ENCODE data around the gene PKNOX2. TPM values are rescaled to one million over a fixed set of nuclear protein-coding genes. Genes with fewer than 3 reads are reported as not detected.

Gene PKNOX2
- total RNA-seq, 2 experiments from 2014 or later, result not detected

DNA sequence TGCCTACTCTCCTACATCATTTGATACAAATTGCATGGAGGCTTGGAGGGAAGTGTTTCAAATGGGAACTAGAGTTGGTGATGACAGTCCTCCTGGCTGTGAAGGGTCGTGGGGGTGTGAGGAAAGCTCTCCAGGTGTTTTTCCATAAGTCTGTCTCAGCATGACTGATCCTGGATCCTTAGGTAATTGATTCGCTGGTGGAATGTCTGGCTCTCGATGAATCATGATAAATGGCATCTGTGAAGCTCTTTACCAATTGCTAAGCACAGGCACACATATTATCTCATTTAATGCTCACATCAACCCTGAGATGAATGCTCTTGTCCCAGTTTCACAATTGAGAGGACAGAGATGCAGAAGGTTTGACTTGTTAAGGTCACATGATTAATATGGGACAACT is 107.5 kb downstream of the PKNOX2 start:
- Histone ChIP-seq H4K20me1 (ENCODE audit: insufficient read depth, low read length) (no peaks in the 10 kb centered on the region), H2AFZ (ENCODE audit: low read length) (no peak overlapping the region), H3K4me1 (ENCODE audit: insufficient read depth, low read length, poor library complexity, severe bottlenecking) (no peaks in the 10 kb centered on the region), H3K4me2 (ENCODE audit: low read length) (no peak overlapping the region), H3K4me3 (ENCODE audit: low read depth, low read length, poor library complexity, severe bottlenecking) (no peak overlapping the region), H3K9me3 (ENCODE audit: low read length) (no peaks in the 10 kb centered on the region), H3K27ac (ENCODE audit: low read depth, low read length, poor library complexity, severe bottlenecking) (no peak overlapping the region), H3K36me3 (ENCODE audit: insufficient read depth, low read length) (no peaks in the 10 kb centered on the region), H3K79me2 (ENCODE audit: insufficient read depth, low read depth, low read length) (no peaks in the 10 kb centered on the region), H3K9me2 (ENCODE audit: insufficient read depth, low read length) (no peaks in the 10 kb centered on the region)
- intact Hi-C loops (cut with micrococcal nuclease; ENCODE audit: unreplicated experiment), result no loop called here
- ChIA-PET CTCF (ENCODE audit: unreplicated experiment) (no interaction called here), POLR2A (no interaction called here)
- TF ChIP-seq EZH2phosphoT487 (IDR thresholded peaks at IDR 0.05; ENCODE audit: borderline replicate concordance, low read depth, low read length), result no peak
- TF ChIP-seq, protein P1, sequence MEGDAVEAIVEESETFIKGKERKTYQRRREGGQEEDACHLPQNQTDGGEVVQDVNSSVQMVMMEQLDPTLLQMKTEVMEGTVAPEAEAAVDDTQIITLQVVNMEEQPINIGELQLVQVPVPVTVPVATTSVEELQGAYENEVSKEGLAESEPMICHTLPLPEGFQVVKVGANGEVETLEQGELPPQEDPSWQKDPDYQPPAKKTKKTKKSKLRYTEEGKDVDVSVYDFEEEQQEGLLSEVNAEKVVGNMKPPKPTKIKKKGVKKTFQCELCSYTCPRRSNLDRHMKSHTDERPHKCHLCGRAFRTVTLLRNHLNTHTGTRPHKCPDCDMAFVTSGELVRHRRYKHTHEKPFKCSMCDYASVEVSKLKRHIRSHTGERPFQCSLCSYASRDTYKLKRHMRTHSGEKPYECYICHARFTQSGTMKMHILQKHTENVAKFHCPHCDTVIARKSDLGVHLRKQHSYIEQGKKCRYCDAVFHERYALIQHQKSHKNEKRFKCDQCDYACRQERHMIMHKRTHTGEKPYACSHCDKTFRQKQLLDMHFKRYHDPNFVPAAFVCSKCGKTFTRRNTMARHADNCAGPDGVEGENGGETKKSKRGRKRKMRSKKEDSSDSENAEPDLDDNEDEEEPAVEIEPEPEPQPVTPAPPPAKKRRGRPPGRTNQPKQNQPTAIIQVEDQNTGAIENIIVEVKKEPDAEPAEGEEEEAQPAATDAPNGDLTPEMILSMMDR (conservative IDR thresholded peaks at IDR 0.05; ENCODE audit: low read length), result no peak
- BruUV-seq (replicated peaks), result no TSS peak
- no peak for DNase-seq (ENCODE audit: low spot score)

DNA sequence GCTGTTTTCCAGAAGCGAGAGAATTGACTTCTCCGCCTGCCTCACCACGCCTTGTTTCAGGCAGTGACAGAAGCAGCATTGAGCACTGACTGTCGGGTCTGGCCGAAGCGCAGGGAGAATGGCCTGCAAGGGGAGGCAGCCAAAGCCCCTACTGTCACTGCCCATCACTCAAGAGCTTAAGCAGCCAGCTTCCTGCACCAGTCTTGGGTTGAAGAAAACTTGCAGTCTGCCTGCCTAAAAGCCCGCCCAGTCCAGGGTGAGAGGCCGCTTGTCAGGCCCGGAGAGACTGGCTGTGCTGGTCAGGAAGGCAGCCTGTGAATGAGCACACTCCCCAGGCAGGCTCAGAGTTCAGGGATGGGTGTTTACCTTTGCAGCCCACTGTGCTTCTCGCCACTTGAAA is 108.3 kb downstream of the PKNOX2 start:
- no TSS peak for BruUV-seq (replicated peaks)
- H3K79me2 ChIP-seq (ENCODE audit: insufficient read depth, low read depth, low read length), result no peaks in the 10 kb centered on the region
- H3K9me3 ChIP-seq (ENCODE audit: low read length), result no peaks in the 10 kb centered on the region
- intact Hi-C loops (cut with micrococcal nuclease; ENCODE audit: unreplicated experiment), result no loop called here
- ChIA-PET CTCF (ENCODE audit: unreplicated experiment) (no interaction called here), POLR2A (no interaction called here)
- H3K4me3 ChIP-seq (ENCODE audit: low read depth, low read length, poor library complexity, severe bottlenecking), result no peak overlapping the region
- no peaks in the 10 kb centered on the region for H3K9me2 ChIP-seq (ENCODE audit: insufficient read depth, low read length)
- no peaks in the 10 kb centered on the region for H3K36me3 ChIP-seq (ENCODE audit: insufficient read depth, low read length)
- no peaks in the 10 kb centered on the region for H3K4me1 ChIP-seq (ENCODE audit: insufficient read depth, low read length, poor library complexity, severe bottlenecking)
- no peaks in the 10 kb centered on the region for H4K20me1 ChIP-seq (ENCODE audit: insufficient read depth, low read length)
- no peak overlapping the region for H3K27ac ChIP-seq (ENCODE audit: low read depth, low read length, poor library complexity, severe bottlenecking)
- no peak overlapping the region for H2AFZ ChIP-seq (ENCODE audit: low read length)
- TF ChIP-seq EZH2phosphoT487 (IDR thresholded peaks at IDR 0.05; ENCODE audit: borderline replicate concordance, low read depth, low read length), result no peak
- DNase-seq (ENCODE audit: low spot score), result no peak
- H3K4me2 ChIP-seq (ENCODE audit: low read length), result no peak overlapping the region

DNA sequence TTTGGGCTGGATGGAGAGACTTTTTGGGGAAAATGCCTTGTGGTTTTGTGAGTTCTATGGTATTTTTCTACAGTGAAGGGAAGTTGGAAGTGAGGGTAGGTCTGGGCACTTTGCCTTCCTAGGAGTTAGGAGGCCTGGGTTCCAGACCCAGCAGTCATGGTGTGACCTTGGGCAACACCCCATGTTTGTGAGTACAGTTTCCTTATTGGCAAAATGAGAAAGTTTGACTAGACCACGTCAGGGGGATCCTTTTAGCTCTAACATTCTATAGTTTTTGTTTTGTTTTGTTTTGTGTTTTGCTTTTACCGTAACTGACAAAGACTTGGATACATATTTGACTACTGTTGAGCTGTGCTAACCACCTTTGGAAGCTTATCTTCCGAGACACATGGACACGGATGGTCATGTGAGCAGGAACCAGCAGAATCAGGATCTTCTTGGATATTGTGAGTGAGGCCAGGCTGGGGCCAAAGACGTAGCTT is 109.0 kb downstream of the PKNOX2 start:
- no peak for TF ChIP-seq EZH2phosphoT487 (IDR thresholded peaks at IDR 0.05; ENCODE audit: borderline replicate concordance, low read depth, low read length)
- TF ChIP-seq, protein P1 (conservative IDR thresholded peaks at IDR 0.05; ENCODE audit: low read length), result no peak
- Histone ChIP-seq H3K9me3 (ENCODE audit: low read length) (no peaks in the 10 kb centered on the region), H3K79me2 (ENCODE audit: insufficient read depth, low read depth, low read length) (no peaks in the 10 kb centered on the region)

More for the DNA sequence above, 109.0 kb downstream of the PKNOX2 start:
- BruUV-seq (replicated peaks), result no TSS peak
- DNase-seq (ENCODE audit: low spot score), result no peak
- Histone ChIP-seq H3K9me2 (ENCODE audit: insufficient read depth, low read length) (no peaks in the 10 kb centered on the region), H3K4me1 (ENCODE audit: insufficient read depth, low read length, poor library complexity, severe bottlenecking) (no peaks in the 10 kb centered on the region), H3K4me3 (ENCODE audit: low read depth, low read length, poor library complexity, severe bottlenecking) (no peak overlapping the region), H2AFZ (ENCODE audit: low read length) (no peak overlapping the region), H4K20me1 (ENCODE audit: insufficient read depth, low read length) (no peaks in the 10 kb centered on the region), H3K4me2 (ENCODE audit: low read length) (no peak overlapping the region), H3K27ac (ENCODE audit: low read depth, low read length, poor library complexity, severe bottlenecking) (no peak overlapping the region), H3K36me3 (ENCODE audit: insufficient read depth, low read length) (no peaks in the 10 kb centered on the region)
- intact Hi-C loops (cut with micrococcal nuclease; ENCODE audit: unreplicated experiment), result no loop called here
- ChIA-PET CTCF (ENCODE audit: unreplicated experiment) (no interaction called here), POLR2A (interaction anchor here (0.6 kb wide), 1 partner anchor 1838 kb away, joined by 5 read pairs; no protein-coding TSS in a partner anchor)

Data from OCI-LY7 (cell line).